Measurements from ENCODE around the gene ZBED1.

Gene ZBED1

GRCh38 chrX:2442694-2443093 is 58.1 kb downstream of the ZBED1 start:
- H3K27me3 ChIP-seq (ENCODE audit: insufficient read depth, poor library complexity, severe bottlenecking), result no peaks in the 10 kb centered on the region
- TF ChIP-seq CTCF (IDR thresholded peaks at IDR 0.05; ENCODE audit: insufficient read depth, low read length), result no peak
- no peak for TF ChIP-seq GABPA (IDR thresholded peaks at IDR 0.05; ENCODE audit: low read depth)
- TF ChIP-seq REST (IDR thresholded peaks at IDR 0.05; ENCODE audit: insufficient replicate concordance, low read depth), result no peak
- TF ChIP-seq SPI1 (IDR thresholded peaks at IDR 0.05; ENCODE audit: borderline replicate concordance, low read depth), result no peak
- TF ChIP-seq POLR2AphosphoS5 (IDR thresholded peaks at IDR 0.05; ENCODE audit: low read depth), result no peak
- no peak for DNase-seq (ENCODE audit: low read depth in 1 of 2, low spot score in 1 of 2)
- no peak overlapping the region for H3K4me3 ChIP-seq (replicated peaks; ENCODE audit: insufficient read depth, low read length)
- H3K27ac ChIP-seq (replicated peaks), result no peak overlapping the region

- TF ChIP-seq SPI1 (IDR thresholded peaks at IDR 0.05; ENCODE audit: borderline replicate concordance, low read depth), result no peak
- no peak for TF ChIP-seq REST (IDR thresholded peaks at IDR 0.05; ENCODE audit: insufficient replicate concordance, low read depth)
- no peak for TF ChIP-seq CTCF (IDR thresholded peaks at IDR 0.05; ENCODE audit: insufficient read depth, low read length)
- TF ChIP-seq POLR2AphosphoS5 (IDR thresholded peaks at IDR 0.05; ENCODE audit: low read depth), result no peak
- TF ChIP-seq GABPA (IDR thresholded peaks at IDR 0.05; ENCODE audit: low read depth), result no peak
- no peak overlapping the region for H3K27ac ChIP-seq (replicated peaks)
- no peak overlapping the region for H3K4me3 ChIP-seq (replicated peaks; ENCODE audit: insufficient read depth, low read length)
- no peak for DNase-seq (ENCODE audit: low read depth in 1 of 2, low spot score in 1 of 2)
- no peaks in the 10 kb centered on the region for H3K27me3 ChIP-seq (ENCODE audit: insufficient read depth, poor library complexity, severe bottlenecking)
Observed at GRCh38 chrX:2441466-2441865, 59.3 kb downstream of the ZBED1 start.

GRCh38 chrX:2439613-2440012 is 61.2 kb downstream of the ZBED1 start:
- Histone ChIP-seq H3K27ac (replicated peaks) (no peak overlapping the region), H3K4me3 (replicated peaks; ENCODE audit: insufficient read depth, low read length) (no peak overlapping the region), H3K27me3 (ENCODE audit: insufficient read depth, poor library complexity, severe bottlenecking) (no peaks in the 10 kb centered on the region)
- DNase-seq (ENCODE audit: low read depth in 1 of 2, low spot score in 1 of 2), result no peak
- TF ChIP-seq SPI1 (IDR thresholded peaks at IDR 0.05; ENCODE audit: borderline replicate concordance, low read depth) (no peak), REST (IDR thresholded peaks at IDR 0.05; ENCODE audit: insufficient replicate concordance, low read depth) (no peak), POLR2AphosphoS5 (IDR thresholded peaks at IDR 0.05; ENCODE audit: low read depth) (no peak), CTCF (IDR thresholded peaks at IDR 0.05; ENCODE audit: insufficient read depth, low read length) (no peak), GABPA (IDR thresholded peaks at IDR 0.05; ENCODE audit: low read depth) (no peak)
